ENCODE data around the gene PRR20C. TPM values are rescaled to one million over a fixed set of nuclear protein-coding genes. Genes with fewer than 3 reads are reported as not detected.
"Not testable (repeated sequence)": the region's sequence is repeated elsewhere in the genome, so short reads cannot be mapped to it uniquely, and the experiment has no call there.

PRR20C gene
- not detected in 2 replicates for total RNA-seq

- H3K27ac Mint-ChIP-seq; H3K4me3 Mint-ChIP-seq; intact Hi-C loops (cut with micrococcal nuclease); H3K27me3 Mint-ChIP-seq; H3K36me3 Mint-ChIP-seq (ENCODE audit: low read depth); DNase-seq; H3K9me3 Mint-ChIP-seq; H3K4me1 Mint-ChIP-seq: not testable (repeated sequence)
Observed at GRCh38 chr13:57153761-57154160, at the start of gene PRR20C. Gene PRR20C (plus strand): TSS chr13:57154061. CDS start chr13:57154448, 387 bp downstream.

- Mint-ChIP-seq H3K4me3 (no peak overlapping the region), H3K27ac (no peak overlapping the region), H3K9me3 (peaks cover 12% of the 10 kb centered on the region), H3K27me3 (no peaks in the 10 kb centered on the region), H3K36me3 (ENCODE audit: low read depth) (no peaks in the 10 kb centered on the region), H3K4me1 (no peaks in the 10 kb centered on the region)
- intact Hi-C loops (cut with micrococcal nuclease): no loop called here
- DNase-seq: no peak
Observed at GRCh38 chr13:57114945-57115344, 38.9 kb upstream of the PRR20C start.

GRCh38 chr13:57123681-57124080 lies 30.2 kb upstream of the PRR20C start:
- DNase-seq: no peak
- intact Hi-C loops (cut with micrococcal nuclease): no loop called here
- no peaks in the 10 kb centered on the region for H3K27me3 Mint-ChIP-seq
- no peak overlapping the region for H3K27ac Mint-ChIP-seq
- H3K4me1 Mint-ChIP-seq: no peaks in the 10 kb centered on the region
- H3K9me3 Mint-ChIP-seq: peaks cover 4% of the 10 kb centered on the region
- no peak overlapping the region for H3K4me3 Mint-ChIP-seq
- H3K36me3 Mint-ChIP-seq (ENCODE audit: low read depth): no peaks in the 10 kb centered on the region

- Mint-ChIP-seq H3K27ac (no peak overlapping the region), H3K4me1 (no peaks in the 10 kb centered on the region), H3K9me3 (peaks cover 5% of the 10 kb centered on the region), H3K27me3 (no peaks in the 10 kb centered on the region), H3K4me3 (no peak overlapping the region), H3K36me3 (ENCODE audit: low read depth) (no peaks in the 10 kb centered on the region)
- no peak for DNase-seq
- intact Hi-C loops (cut with micrococcal nuclease): no loop called here
Observed at GRCh38 chr13:57128909-57129308, 25.0 kb upstream of the PRR20C start.

GRCh38 chr13:57136093-57136492 lies 17.8 kb upstream of the PRR20C start:
- intact Hi-C loops (cut with micrococcal nuclease): no loop called here
- Mint-ChIP-seq H3K4me3 (no peak overlapping the region), H3K27ac (no peak overlapping the region), H3K36me3 (ENCODE audit: low read depth) (no peaks in the 10 kb centered on the region), H3K27me3 (no peaks in the 10 kb centered on the region), H3K4me1 (no peaks in the 10 kb centered on the region), H3K9me3 (peaks cover 5% of the 10 kb centered on the region)
- no peak for DNase-seq

GRCh38 chr13:57137585-57137984 lies 16.3 kb upstream of the PRR20C start:
- H3K4me1 Mint-ChIP-seq: no peaks in the 10 kb centered on the region
- intact Hi-C loops (cut with micrococcal nuclease): no loop called here
- no peaks in the 10 kb centered on the region for H3K27me3 Mint-ChIP-seq
- H3K4me3 Mint-ChIP-seq: no peak overlapping the region
- no peak for DNase-seq
- no peaks in the 10 kb centered on the region for H3K36me3 Mint-ChIP-seq (ENCODE audit: low read depth)
- no peaks in the 10 kb centered on the region for H3K9me3 Mint-ChIP-seq
- H3K27ac Mint-ChIP-seq: no peak overlapping the region

- H3K27me3 Mint-ChIP-seq: no peaks in the 10 kb centered on the region
- no peak overlapping the region for H3K27ac Mint-ChIP-seq
- no peak overlapping the region for H3K4me3 Mint-ChIP-seq
- no peak for DNase-seq
- no peaks in the 10 kb centered on the region for H3K36me3 Mint-ChIP-seq (ENCODE audit: low read depth)
- H3K4me1 Mint-ChIP-seq: no peaks in the 10 kb centered on the region
- H3K9me3 Mint-ChIP-seq: no peaks in the 10 kb centered on the region
- intact Hi-C loops (cut with micrococcal nuclease): no loop called here
Observed at GRCh38 chr13:57138988-57139387, 14.9 kb upstream of the PRR20C start.

GRCh38 chr13:57139781-57140180 lies 14.1 kb upstream of the PRR20C start:
- H3K4me1 Mint-ChIP-seq; H3K27ac Mint-ChIP-seq; DNase-seq; intact Hi-C loops (cut with micrococcal nuclease); H3K36me3 Mint-ChIP-seq (ENCODE audit: low read depth); H3K27me3 Mint-ChIP-seq; H3K9me3 Mint-ChIP-seq; H3K4me3 Mint-ChIP-seq: not testable (repeated sequence)

- H3K27me3 Mint-ChIP-seq; H3K27ac Mint-ChIP-seq; H3K4me3 Mint-ChIP-seq; H3K36me3 Mint-ChIP-seq (ENCODE audit: low read depth); H3K4me1 Mint-ChIP-seq; intact Hi-C loops (cut with micrococcal nuclease); DNase-seq; H3K9me3 Mint-ChIP-seq: not testable (repeated sequence)
Observed at GRCh38 chr13:57140235-57140968, 13.5 kb upstream of the PRR20C start, which contains the start of gene PRR20A. Gene PRR20A (plus strand): TSS chr13:57140918. CDS start chr13:57141305, 387 bp downstream.

- DNase-seq; H3K4me3 Mint-ChIP-seq; intact Hi-C loops (cut with micrococcal nuclease); H3K9me3 Mint-ChIP-seq; H3K36me3 Mint-ChIP-seq (ENCODE audit: low read depth); H3K4me1 Mint-ChIP-seq; H3K27ac Mint-ChIP-seq; H3K27me3 Mint-ChIP-seq: not testable (repeated sequence)
Observed at GRCh38 chr13:57147188-57147587, 6.7 kb upstream of the PRR20C start, which contains the start of gene PRR20B. Gene PRR20B (plus strand): TSS chr13:57147488. CDS start chr13:57147875, 387 bp downstream.

- DNase-seq; H3K36me3 Mint-ChIP-seq (ENCODE audit: low read depth); H3K4me1 Mint-ChIP-seq; H3K27ac Mint-ChIP-seq; H3K9me3 Mint-ChIP-seq; intact Hi-C loops (cut with micrococcal nuclease); H3K4me3 Mint-ChIP-seq; H3K27me3 Mint-ChIP-seq: not testable (repeated sequence)
Observed at GRCh38 chr13:57148106-57148505, 5.8 kb upstream of the PRR20C start.

GRCh38 chr13:57160332-57160731 lies 6.5 kb downstream of the PRR20C start, which contains the start of gene PRR20D:
Gene PRR20D (plus strand): TSS chr13:57160632. CDS start chr13:57161019, 387 bp downstream.
- H3K36me3 Mint-ChIP-seq (ENCODE audit: low read depth); DNase-seq; H3K4me1 Mint-ChIP-seq; intact Hi-C loops (cut with micrococcal nuclease); H3K27ac Mint-ChIP-seq; H3K4me3 Mint-ChIP-seq; H3K9me3 Mint-ChIP-seq; H3K27me3 Mint-ChIP-seq: not testable (repeated sequence)

GRCh38 chr13:57166897-57167296 lies 13.0 kb downstream of the PRR20C start, which contains the start of gene PRR20E:
Gene PRR20E (plus strand): TSS chr13:57167197. CDS start chr13:57167584, 387 bp downstream.
- H3K9me3 Mint-ChIP-seq; DNase-seq; H3K27ac Mint-ChIP-seq; H3K27me3 Mint-ChIP-seq; H3K4me1 Mint-ChIP-seq; intact Hi-C loops (cut with micrococcal nuclease); H3K4me3 Mint-ChIP-seq; H3K36me3 Mint-ChIP-seq (ENCODE audit: low read depth): not testable (repeated sequence)

GRCh38 chr13:57191667-57192066 lies 37.8 kb downstream of the PRR20C start:
- H3K27ac Mint-ChIP-seq: no peak overlapping the region
- intact Hi-C loops (cut with micrococcal nuclease): no loop called here
- no peaks in the 10 kb centered on the region for H3K27me3 Mint-ChIP-seq
- H3K9me3 Mint-ChIP-seq: no peaks in the 10 kb centered on the region
- no peak for DNase-seq
- no peaks in the 10 kb centered on the region for H3K4me1 Mint-ChIP-seq
- no peaks in the 10 kb centered on the region for H3K36me3 Mint-ChIP-seq (ENCODE audit: low read depth)
- H3K4me3 Mint-ChIP-seq: no peak overlapping the region
